GM12873 (cell line): ENCODE results near the gene FSTL5.

Source experiments
- TF ChIP-seq, protein P1 (sequence below): IDR thresholded peaks from 2 replicates; pipeline ENCODE4 v1.5.1; 2012; ENCODE audit warnings: low read depth, mild to moderate bottlenecking, moderate library complexity, low read length, control low read depth; ENCODE audit not compliant: insufficient read depth; ENCODE audit errors: missing control alignments

Gene FSTL5

DNA sequence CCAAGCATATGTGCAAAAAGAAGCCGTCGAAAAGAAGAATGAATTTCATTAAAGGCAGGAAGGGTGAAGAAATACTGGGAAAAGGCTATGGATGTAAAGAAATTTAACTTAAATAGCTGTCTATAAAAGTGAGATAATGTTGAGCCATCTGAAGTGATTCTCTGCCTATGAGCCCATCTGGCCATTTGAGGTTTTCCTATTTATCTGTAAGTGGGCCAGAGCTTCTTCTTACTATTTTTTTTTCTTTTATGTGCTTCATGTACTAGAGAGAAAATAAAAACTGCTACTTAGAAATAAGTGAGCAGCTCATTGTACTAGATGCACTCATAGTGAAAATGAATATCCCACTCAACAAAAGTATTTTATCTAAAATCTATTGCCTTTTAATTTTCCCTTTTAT is 725.7 kb downstream of the FSTL5 start:
- TF ChIP-seq, protein P1, sequence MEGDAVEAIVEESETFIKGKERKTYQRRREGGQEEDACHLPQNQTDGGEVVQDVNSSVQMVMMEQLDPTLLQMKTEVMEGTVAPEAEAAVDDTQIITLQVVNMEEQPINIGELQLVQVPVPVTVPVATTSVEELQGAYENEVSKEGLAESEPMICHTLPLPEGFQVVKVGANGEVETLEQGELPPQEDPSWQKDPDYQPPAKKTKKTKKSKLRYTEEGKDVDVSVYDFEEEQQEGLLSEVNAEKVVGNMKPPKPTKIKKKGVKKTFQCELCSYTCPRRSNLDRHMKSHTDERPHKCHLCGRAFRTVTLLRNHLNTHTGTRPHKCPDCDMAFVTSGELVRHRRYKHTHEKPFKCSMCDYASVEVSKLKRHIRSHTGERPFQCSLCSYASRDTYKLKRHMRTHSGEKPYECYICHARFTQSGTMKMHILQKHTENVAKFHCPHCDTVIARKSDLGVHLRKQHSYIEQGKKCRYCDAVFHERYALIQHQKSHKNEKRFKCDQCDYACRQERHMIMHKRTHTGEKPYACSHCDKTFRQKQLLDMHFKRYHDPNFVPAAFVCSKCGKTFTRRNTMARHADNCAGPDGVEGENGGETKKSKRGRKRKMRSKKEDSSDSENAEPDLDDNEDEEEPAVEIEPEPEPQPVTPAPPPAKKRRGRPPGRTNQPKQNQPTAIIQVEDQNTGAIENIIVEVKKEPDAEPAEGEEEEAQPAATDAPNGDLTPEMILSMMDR: no peak

DNA sequence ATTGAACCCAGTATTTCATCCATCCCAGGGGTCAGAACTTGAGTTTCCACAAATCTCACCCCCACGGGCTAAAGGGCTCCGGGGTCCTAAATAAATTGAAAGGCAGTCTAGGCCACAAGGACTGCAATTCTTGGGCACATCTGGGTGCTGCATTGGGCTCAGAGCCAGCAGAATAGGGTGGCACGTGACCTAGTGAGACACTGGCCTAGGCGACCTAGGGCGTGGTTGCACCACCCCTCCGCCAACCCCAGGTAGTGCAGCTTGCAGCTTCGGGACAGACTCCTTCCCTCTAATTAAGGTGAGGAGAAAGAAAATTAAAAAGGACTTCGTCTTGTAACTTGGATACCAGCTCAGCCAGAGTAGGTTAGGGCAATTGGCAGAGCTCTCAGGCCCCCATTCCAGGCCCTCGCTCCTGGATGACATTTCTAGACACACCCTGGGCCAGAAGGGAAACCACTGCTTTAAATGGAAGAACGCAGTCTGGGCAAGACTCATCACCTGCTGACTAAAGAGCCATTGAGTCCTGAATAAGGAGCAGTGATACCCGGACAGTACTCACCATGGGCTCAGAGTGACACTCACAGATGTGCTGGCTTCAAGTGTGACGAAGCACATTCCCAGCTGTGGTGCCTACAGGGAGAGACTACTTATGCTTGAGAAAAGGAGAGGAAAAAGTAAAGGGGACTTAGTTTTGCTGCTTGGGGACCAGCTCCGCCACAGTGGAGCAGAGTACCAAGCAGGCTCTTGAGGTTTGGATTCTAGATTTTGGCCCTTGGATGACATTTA is 735.4 kb downstream of the FSTL5 start:
- TF ChIP-seq, protein P1: no peak

DNA sequence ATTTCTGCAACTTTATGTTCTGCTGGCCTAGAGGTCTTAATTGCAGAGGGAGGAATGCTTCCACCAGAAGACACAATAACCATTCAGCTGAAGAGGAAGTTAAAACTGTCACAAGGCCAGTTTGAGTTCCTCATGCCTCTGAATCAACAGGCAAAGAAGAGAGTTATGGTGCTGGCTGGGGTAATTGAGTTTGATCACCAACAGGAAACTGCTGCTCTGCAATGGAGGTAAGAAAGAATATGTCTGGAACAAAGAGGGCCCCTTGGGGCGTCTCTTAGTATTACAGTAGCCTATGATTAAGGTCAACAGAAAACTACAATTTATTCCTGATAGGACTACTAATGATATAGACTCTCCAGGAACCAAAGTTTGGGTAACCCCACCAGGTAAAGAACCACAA is 744.0 kb downstream of the FSTL5 start:
- TF ChIP-seq, protein P1: no peak

DNA sequence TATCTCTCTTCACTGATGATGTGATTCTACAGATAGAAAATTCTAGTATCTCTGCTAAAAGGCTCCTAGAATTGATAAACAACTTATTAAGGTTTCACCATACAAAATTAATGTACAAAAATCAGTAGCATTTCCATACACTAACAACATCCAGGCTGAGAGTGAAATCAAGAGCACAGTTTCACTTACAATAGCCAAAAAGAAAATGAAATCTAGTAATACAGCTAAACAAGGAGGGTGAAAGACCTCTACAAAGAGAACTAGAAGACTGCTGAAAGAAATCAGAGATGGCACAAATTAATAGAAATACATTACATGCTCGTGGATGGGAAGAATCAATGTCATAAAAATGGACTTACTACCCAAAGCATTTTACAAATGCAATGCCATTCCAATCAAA is 751.9 kb downstream of the FSTL5 start:
- TF ChIP-seq, protein P1: no peak

DNA sequence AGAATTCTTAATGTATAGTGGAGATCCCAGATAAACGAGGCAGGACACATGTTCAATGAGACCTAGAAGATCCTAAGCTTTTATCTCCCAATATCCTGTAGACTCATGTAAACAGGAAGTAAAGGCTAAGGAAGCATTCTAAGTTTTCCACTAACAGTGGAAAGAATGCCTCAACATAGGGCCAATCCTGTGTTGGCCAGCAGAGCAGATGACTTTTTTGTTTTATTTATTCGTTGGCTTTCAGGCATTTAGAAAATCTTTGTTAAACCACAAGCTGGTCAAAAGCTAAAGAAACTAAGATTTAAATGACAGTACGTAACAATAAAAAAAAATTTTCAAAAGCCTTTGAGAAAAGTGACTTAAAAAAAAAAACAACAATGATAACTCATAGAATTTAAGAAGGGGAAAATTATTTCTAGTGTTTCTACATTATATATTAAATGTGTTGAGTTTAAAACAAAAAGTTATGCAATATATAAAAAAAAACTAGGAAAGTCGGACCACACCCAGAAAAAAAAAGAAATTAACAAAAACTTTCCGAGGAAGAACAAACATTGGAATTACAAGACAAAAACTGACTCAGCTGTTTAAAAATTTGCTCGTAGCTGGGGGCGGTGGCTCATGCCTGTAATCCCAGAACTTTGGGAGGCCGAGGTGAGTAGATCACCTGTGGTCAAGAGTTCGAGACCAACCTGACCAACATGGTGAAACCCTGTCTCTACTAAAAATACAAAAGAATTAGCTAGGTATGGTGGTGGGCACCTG is 759.3 kb downstream of the FSTL5 start:
- TF ChIP-seq, protein P1: no peak

DNA sequence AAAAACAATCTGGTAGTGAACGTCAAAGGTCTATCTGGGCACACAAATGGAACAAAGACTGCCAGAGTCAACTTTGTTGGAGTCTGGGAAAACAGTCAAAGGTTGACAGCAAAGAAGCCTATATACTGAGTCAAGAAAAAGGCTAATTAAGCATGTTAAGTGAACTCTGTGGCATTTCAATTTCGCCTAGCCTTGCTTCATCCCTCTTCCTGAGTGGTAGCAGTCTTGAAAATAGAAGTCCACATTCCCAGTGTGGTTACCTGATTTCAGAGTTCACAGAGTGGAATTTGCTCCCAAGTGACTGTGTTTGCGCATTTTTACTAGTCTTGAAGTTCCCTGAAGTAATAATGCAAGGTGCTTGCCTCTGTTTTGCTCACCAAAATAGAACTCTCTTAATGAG is 760.0 kb downstream of the FSTL5 start:
- TF ChIP-seq, protein P1: no peak

DNA sequence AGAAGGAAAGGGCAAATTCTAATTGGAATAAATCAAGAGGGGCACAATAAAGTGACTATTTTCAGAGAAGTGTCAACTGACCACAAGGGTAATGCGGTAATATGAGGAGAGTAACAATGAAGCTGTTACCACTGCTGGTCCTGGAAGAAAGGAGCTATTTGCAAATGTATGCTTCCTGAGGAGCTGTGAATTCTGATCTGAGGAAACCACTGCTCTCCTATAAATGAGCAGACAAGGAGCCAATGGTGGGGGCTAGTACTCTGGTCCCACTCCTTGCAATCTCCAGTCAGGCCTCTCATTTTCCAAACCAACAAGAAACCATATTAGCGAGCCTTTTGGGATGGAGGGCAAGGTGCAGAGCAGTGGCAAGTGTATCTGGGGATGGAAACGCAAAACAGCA is 770.2 kb downstream of the FSTL5 start:
- TF ChIP-seq, protein P1: no peak
